ENCODE results near the gene KCNN3.
A peak's percentile ranks its signal among the peaks of the same experiment; 100 is the strongest.

The KCNN3 gene

DNA sequence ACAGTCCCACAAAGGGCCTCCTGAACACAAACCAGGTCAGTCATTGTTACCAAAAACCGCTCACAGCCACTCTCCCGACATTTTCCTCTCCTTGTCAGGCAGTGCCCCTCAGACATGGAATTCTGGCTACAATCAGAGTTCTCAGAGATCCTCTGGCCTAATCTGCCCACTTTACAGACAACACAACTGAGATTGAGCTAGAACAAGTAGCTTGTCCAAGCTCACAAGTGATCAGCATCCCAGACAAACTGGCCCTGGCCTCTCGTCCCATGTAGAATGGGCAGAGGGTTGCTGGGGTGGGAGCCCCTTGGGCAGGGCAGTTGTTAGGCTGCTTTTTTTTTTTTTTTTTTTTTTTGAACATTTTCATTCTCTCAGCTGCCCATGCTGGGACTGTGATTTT is 57.2 kb downstream of the KCNN3 start:
- DNase-seq, result no peak

GRCh38 chr1:154810571-154810970 is 59.5 kb downstream of the KCNN3 start:
- DNase-seq, result no peak

DNA sequence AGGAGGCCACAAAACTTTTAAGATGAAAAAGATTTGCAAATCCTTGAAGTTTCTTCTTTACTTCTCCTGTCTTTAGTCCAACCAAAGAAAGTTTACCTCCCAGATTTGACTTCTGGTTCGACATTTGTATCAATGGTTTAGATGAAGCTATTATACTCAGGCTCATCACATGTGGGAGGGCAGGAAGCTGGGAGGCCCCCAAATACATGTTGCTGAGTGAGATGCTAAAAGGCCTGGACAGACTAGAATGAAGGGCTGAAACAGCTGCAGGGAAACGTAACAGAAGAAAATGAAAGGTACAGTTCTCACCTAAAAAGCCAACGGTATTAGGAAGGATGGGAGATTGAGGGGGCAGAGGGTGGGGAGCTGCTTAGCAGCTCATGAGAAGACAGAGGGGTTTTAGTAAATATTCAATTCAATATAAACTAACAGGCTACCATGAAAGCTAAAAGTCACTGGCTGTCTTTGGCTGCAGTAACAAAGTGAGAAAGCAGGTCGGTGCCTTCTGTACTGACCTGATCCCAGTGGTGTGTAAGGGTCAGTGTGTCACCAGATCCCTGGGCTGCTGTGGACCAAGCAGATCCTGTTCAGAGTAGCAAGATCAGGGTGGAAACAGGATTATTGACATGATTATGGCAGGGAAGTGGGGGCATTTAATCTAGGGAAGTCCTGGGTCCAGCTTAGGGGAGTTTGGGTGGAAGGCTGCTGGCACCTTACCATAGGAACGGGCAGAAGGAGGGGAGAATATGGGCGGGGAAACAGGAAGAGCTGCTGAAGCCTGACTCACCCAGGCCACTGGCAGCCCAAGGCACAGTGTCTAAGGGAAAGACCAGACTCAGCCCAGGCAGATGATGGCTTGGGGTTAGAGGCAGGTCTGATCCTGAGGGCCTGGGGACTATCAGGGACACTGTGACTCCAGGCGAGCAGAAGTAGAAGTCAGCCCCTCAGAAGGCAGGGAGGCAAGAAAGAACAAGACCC is 60.4 kb downstream of the KCNN3 start:
- DNase-seq, result no peak

DNA sequence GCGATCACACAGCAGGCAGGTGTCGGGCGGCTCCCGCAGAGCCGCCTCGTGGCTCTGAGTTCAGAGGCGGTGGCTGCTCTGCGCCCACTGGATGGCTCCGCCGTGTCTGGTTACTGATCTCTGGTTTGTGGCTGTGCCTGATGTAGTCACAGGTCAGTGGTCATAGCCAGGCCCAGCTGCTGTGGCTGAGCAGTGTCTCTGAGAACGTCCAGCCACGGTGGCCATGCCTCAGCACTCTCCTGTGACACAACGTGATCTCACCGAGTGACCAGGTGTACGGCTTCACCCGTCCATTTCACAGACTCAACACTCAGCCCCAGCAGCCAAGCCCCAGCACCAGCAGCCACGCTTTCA is 61.2 kb downstream of the KCNN3 start:
- DNase-seq, result no peak

DNA sequence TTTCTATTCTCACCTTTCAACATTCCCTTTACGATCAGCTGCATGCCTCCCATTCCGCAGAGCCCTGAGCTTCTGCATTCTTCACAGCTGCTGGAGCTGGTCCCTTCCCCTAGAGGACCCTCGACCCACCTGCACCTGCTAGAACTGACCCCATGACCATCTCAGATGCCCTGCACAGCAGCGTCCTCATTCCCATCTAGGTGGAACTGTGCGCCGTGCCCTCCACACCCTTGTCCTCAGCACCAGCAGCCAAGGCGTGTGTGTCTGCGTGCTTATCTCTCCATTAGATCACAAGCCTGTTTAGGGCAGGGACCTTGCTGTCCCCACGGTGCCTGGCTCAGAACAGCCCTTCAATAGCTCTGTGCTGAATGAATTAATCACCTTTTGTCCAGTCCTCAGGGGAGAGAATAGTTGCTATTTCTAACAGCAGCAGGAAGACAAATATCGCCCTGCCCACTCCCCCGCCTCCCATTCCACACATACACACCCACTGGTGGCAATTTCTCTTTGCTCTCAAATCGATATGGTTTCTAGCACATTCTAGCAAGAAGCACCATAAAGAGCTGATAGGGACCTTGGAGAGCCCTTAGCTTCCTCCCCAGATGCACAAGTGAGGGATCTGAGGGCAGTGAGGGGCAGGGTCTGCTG is 61.7 kb downstream of the KCNN3 start:
- DNase-seq, result no peak

- DNase-seq, result no peak
Observed at GRCh38 chr1:154807048-154807591, 63.0 kb downstream of the KCNN3 start.

- DNase-seq, result no peak
Observed at GRCh38 chr1:154806333-154806732, 63.7 kb downstream of the KCNN3 start.

GRCh38 chr1:154802982-154803920 is 66.8 kb downstream of the KCNN3 start:
- no peak for DNase-seq

- DNase-seq, result no peak
Observed at GRCh38 chr1:154802336-154802969, 67.6 kb downstream of the KCNN3 start.

GRCh38 chr1:154801234-154802011 is 68.7 kb downstream of the KCNN3 start:
- no peak for DNase-seq

- no peak for DNase-seq
Observed at GRCh38 chr1:154799188-154799587, 70.9 kb downstream of the KCNN3 start.

DNA sequence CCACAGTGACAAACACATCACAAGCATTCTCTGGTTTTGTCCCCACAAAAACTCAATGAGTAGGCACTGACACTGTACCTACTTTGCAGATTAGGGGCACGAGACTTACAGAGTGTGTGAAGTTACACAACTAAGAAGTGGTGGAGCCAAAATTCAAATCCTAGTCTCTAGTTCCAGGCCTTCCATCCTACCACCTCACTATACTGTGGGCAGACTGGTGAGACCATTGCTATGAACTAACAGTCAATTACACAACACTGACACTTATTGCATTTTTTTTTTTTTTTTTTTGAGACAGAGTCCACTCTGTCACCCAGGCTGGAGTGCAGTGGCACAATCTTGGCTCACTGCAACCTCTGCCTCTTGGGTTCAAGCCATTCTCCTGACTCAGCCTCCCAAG is 71.4 kb downstream of the KCNN3 start:
- no peak for DNase-seq

DNA sequence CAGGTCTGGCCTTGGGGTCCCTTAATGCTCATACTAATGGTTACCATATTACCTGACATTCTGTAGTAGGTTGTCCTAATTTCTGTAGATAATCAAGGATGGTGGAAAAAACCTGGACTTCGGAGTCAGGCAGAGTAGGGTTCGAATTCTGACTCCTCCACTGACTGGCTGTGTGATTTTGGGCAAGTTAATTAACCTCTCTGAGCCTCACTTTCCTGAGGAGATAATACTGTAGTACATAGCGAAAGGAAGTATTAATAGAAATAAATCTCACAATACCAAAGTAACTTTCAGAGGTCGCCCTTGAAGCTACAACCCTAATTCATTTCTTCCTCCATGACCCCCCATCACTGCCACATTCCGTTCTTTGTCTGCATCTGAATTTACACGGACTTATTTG is 72.9 kb downstream of the KCNN3 start:
- no peak for DNase-seq

DNA sequence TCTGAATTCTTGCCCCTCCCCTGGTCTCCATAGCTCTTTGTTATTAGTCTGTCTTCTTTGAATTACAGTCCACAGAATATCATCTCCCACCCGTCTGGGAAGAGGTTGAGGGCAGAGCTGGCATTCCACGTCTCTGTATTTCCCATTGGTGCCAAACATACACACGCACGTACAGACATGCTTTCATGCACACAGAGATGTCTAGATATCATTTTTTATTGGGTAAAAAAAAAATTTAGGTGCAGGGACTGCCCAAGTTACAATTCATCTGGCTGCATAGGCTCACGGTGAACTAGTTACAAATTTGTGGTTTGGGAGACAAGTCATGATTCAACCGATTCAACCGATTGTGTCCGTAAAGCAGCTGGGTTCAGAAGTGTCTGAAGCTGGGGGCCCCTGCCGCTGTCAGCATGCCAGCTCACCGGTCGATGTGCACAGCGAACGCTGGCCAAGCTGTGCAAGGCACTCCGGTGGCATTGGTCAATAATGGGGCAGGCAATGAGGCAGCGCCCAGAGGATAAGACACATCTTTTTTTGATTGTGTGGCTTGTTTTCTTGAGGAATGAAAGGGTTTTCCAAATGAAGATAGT is 73.7 kb downstream of the KCNN3 start:
- DNase-seq, result no peak

DNA sequence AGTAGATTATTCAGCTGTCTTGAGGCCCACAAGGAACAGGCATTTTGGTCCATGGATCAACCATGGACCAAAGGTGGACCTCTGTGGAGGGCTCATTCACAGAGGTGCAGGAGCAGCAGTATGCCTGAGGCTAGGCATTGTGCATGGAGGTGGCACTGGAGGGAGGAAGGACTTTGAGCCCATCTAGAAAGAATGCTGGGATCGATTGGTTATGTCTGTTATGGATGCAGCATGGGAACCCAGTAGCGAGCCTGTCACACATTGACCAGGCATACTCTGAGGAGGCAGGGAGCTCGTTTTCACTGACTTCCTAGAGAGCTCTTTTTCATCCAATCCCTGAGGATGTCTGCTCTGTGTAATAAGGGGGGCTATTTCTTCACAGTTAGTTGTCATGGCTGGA is 75.5 kb downstream of the KCNN3 start:
- DNase-seq, result no peak

GRCh38 chr1:154793685-154794084 is 76.4 kb downstream of the KCNN3 start:
- no peak for DNase-seq

DNA sequence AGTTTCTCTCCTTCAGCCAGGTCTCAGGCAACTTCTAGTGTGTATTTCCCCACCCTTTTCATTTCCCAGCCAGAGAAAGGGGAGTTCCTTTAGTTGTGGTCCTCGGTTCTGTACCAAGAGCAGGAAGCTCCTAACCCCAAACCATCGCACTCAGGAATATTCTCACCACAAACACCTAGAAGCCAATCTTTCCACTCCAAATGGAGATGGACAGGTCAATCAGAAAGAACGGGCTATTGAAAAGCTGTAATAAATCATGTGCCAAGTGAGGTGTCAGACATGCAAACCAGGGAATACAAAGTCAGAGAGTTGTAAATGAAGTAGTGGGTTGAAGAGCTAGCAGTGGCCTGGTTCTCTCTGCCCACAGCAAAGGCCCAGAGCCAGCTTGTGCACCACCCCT is 77.2 kb downstream of the KCNN3 start:
- no peak for DNase-seq

- DNase-seq, result peak; percentile 84
Observed at GRCh38 chr1:154791292-154792166, 78.6 kb downstream of the KCNN3 start.

GRCh38 chr1:154788886-154789285 is 81.2 kb downstream of the KCNN3 start:
- no peak for DNase-seq

All from CD4-positive, alpha-beta T cell treated with Interleukin-21 for 1 hour (primary cell).